DMS153 treated with DMSO at 0.1 percent for 48 hours (cell line): Measurements from ENCODE around the gene CDC25A.
"Not testable (repeated sequence)": the region's sequence is repeated elsewhere in the genome, so short reads cannot be mapped to it uniquely, and the experiment has no call there.

ENCODE experiments used
- DNase-seq: peaks from one replicate; lab custom pipeline; 2025; ENCODE audit not compliant: unreplicated experiment; lab: John Stamatoyannopoulos, UW

Gene CDC25A

GRCh38 chr3:48112108-48112791, 76.0 kb downstream of the CDC25A start:
- DNase-seq: not testable (repeated sequence)

- no peak for DNase-seq
Observed at GRCh38 chr3:48110463-48110862, 77.8 kb downstream of the CDC25A start.

GRCh38 chr3:48107227-48107626, 81.0 kb downstream of the CDC25A start:
- DNase-seq: no peak
